HCT116 (cell line): ENCODE data around the gene NTNG2.

Experiments used
- EGR1 ChIP-seq: IDR thresholded peaks from 2 replicates; pipeline ENCODE4 v1.6.1; 2012; ENCODE audit warnings: low read depth
- EZH2phosphoT487 ChIP-seq: fragments of 200-600 bp; IDR thresholded peaks from 2 replicates; pipeline ENCODE4 v1.6.1; 2018; ENCODE audit warnings: antibody characterized with exemption, borderline replicate concordance
- TF ChIP-seq, protein P1 (sequence below), 3 experiments: fragments of 200-600 bp in 1 of 3; sonication (generic) in 1 of 3; IDR thresholded peaks in 2 of 3; conservative IDR thresholded peaks in 1 of 3; 2 replicates each; pipeline ENCODE4 v1.5.1; 2012 to 2017; ENCODE audit warnings: low read depth in 2 of 3, low read length in 2 of 3, antibody characterized with exemption in 1 of 3, borderline replicate concordance in 1 of 3, control low read depth in 1 of 3, mild to moderate bottlenecking in 1 of 3, mixed read lengths in 1 of 3, mixed run types in 1 of 3, moderate library complexity in 1 of 3; ENCODE audit not compliant: insufficient read depth in 1 of 3
- TF ChIP-seq, protein P2 (sequence below): IDR thresholded peaks from 2 replicates; pipeline ENCODE4 v1.6.1; 2012; ENCODE audit warnings: low read depth

DNA sequence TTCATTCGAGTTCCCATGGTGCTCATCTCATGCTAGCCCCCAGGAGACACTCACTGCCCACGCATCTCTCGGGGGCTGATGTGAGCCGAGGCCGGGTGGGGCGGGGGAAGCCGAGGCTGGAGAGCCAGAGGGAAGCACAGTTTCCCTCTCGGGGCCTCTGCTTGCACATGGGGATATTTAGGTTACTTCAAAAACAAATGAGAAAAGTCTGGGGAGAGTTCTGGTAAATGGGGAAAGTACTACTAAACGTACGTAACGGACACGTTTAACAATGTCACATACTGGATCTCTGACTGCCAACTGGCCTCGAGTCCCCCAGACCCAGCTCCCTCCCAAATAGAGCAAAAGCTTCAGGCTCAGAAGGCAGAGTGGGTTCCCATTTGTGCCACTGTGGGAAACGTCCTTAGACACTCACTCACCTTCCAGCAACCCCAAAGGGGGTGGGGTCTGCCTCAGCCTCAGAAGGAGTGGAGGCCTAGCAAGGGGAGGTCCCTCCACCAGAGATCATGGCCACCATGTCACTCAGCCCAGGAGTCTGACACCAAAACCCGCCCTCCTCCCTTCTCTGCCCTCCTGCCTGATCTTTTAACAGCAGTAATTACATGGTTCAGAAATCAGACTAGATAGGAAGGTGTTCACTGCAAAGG is 33.8 kb upstream of the NTNG2 start:
- TF ChIP-seq, protein P1, sequence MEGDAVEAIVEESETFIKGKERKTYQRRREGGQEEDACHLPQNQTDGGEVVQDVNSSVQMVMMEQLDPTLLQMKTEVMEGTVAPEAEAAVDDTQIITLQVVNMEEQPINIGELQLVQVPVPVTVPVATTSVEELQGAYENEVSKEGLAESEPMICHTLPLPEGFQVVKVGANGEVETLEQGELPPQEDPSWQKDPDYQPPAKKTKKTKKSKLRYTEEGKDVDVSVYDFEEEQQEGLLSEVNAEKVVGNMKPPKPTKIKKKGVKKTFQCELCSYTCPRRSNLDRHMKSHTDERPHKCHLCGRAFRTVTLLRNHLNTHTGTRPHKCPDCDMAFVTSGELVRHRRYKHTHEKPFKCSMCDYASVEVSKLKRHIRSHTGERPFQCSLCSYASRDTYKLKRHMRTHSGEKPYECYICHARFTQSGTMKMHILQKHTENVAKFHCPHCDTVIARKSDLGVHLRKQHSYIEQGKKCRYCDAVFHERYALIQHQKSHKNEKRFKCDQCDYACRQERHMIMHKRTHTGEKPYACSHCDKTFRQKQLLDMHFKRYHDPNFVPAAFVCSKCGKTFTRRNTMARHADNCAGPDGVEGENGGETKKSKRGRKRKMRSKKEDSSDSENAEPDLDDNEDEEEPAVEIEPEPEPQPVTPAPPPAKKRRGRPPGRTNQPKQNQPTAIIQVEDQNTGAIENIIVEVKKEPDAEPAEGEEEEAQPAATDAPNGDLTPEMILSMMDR (IDR thresholded peaks at IDR 0.05 in 2 of 3, conservative IDR thresholded peaks at IDR 0.05 in 1 of 3; ENCODE audit: borderline replicate concordance in 1 of 3, insufficient read depth in 1 of 3, low read depth in 2 of 3, low read length in 2 of 3) = no peak
- TF ChIP-seq, protein P2, sequence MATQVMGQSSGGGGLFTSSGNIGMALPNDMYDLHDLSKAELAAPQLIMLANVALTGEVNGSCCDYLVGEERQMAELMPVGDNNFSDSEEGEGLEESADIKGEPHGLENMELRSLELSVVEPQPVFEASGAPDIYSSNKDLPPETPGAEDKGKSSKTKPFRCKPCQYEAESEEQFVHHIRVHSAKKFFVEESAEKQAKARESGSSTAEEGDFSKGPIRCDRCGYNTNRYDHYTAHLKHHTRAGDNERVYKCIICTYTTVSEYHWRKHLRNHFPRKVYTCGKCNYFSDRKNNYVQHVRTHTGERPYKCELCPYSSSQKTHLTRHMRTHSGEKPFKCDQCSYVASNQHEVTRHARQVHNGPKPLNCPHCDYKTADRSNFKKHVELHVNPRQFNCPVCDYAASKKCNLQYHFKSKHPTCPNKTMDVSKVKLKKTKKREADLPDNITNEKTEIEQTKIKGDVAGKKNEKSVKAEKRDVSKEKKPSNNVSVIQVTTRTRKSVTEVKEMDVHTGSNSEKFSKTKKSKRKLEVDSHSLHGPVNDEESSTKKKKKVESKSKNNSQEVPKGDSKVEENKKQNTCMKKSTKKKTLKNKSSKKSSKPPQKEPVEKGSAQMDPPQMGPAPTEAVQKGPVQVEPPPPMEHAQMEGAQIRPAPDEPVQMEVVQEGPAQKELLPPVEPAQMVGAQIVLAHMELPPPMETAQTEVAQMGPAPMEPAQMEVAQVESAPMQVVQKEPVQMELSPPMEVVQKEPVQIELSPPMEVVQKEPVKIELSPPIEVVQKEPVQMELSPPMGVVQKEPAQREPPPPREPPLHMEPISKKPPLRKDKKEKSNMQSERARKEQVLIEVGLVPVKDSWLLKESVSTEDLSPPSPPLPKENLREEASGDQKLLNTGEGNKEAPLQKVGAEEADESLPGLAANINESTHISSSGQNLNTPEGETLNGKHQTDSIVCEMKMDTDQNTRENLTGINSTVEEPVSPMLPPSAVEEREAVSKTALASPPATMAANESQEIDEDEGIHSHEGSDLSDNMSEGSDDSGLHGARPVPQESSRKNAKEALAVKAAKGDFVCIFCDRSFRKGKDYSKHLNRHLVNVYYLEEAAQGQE = no peak
- TF ChIP-seq EGR1 (no peak), EZH2phosphoT487 (no peak)
